Smooth muscle cell (in vitro differentiated cells): ENCODE results near the gene ANKFY1. TPM values are rescaled to one million over a fixed set of nuclear protein-coding genes. Genes with fewer than 3 reads are reported as not detected.
A peak's percentile ranks its signal among the peaks of the same experiment; 100 is the strongest.

Experiments used
- DNase-seq: peaks from one replicate; lab custom pipeline; 2025; ENCODE audit not compliant: unreplicated experiment; lab: John Stamatoyannopoulos, UW
- H2AFZ ChIP-seq: fragments of 200-600 bp; sonication (generic); 2 replicates; pipeline ENCODE4 v1.6.0; 2016; ENCODE audit warnings: antibody characterized with exemption, low read depth, mild to moderate bottlenecking
- H3F3A ChIP-seq: fragments of 200-600 bp; sonication (generic); 2 replicates; pipeline ENCODE4 v1.6.0; 2017; ENCODE audit warnings: antibody characterized with exemption, low read depth
- H3K27ac ChIP-seq: fragments of 200-600 bp; sonication (generic); 2 replicates; pipeline ENCODE4 v1.5.1; 2016; ENCODE audit warnings: low read depth, mild to moderate bottlenecking
- H3K27me3 ChIP-seq: fragments of 200-600 bp; sonication (generic); 2 replicates; pipeline ENCODE4 v1.6.1; 2016; ENCODE audit warnings: low read depth, mild to moderate bottlenecking
- H3K36me3 ChIP-seq: fragments of 200-600 bp; sonication (generic); 2 replicates; pipeline ENCODE4 v1.5.1; 2016; ENCODE audit warnings: low read depth
- H3K4me1 ChIP-seq: fragments of 200-600 bp; sonication (generic); 2 replicates; pipeline ENCODE4 v1.5.1; 2016; ENCODE audit warnings: low read depth
- H3K4me2 ChIP-seq: fragments of 200-600 bp; sonication (generic); 2 replicates; pipeline ENCODE4 v1.6.0; 2016; ENCODE audit warnings: mild to moderate bottlenecking
- H3K4me3 ChIP-seq: fragments of 200-600 bp; sonication (generic); 2 replicates; pipeline ENCODE4 v1.5.1; 2016; ENCODE audit warnings: mild to moderate bottlenecking
- H3K79me2 ChIP-seq: fragments of 200-600 bp; sonication (generic); 2 replicates; pipeline ENCODE4 v1.6.0; 2016; ENCODE audit warnings: low read depth, mild to moderate bottlenecking
- H3K9ac ChIP-seq: fragments of 200-600 bp; sonication (generic); 2 replicates; pipeline ENCODE4 v1.6.0; 2016; ENCODE audit warnings: low read depth
- H3K9me3 ChIP-seq: fragments of 200-600 bp; sonication (generic); replicated peaks from 2 replicates; pipeline ENCODE4 v1.5.1; 2016; ENCODE audit warnings: low read depth
- H4K20me1 ChIP-seq: fragments of 200-600 bp; sonication (generic); 2 replicates; pipeline ENCODE4 v1.6.0; 2016; ENCODE audit warnings: low read depth
- WGBS: methylation state at CpG from one replicate; pipeline ENCODE4 v1.1.7; 2016; ENCODE audit warnings: low lambda C conversion rate; 5-methylcytosine and 5-hydroxymethylcytosine counted together
- polyA plus RNA-seq: library from polyadenylated mRNA; unstranded; fragments of >200 nt; fragmentation: Nextera tagmentation; extraction: Ambion mirVana; gene quantifications from 2 replicates; pipeline ENCODE4 v1.2.1, GENCODE V29; 2016
- total RNA-seq: library from RNA; depleted of rRNA; stranded (reverse); fragments of >200 nt; gene quantifications from 2 replicates; pipeline ENCODE4 v1.2.3, GENCODE V29; 2014
- TF ChIP-seq, protein P1 (sequence below): fragments of 200-600 bp; sonication (generic); IDR thresholded peaks from 2 replicates; pipeline ENCODE4 v1.5.1; 2017; ENCODE audit warnings: borderline replicate concordance, mild to moderate bottlenecking, antibody characterized with exemption; ENCODE audit not compliant: insufficient read depth, poor library complexity, severe bottlenecking

The ANKFY1 gene
- total and polyA plus RNA-seq, 2 experiments from 2014 or later, result 11.5 to 26.3 TPM

DNA sequence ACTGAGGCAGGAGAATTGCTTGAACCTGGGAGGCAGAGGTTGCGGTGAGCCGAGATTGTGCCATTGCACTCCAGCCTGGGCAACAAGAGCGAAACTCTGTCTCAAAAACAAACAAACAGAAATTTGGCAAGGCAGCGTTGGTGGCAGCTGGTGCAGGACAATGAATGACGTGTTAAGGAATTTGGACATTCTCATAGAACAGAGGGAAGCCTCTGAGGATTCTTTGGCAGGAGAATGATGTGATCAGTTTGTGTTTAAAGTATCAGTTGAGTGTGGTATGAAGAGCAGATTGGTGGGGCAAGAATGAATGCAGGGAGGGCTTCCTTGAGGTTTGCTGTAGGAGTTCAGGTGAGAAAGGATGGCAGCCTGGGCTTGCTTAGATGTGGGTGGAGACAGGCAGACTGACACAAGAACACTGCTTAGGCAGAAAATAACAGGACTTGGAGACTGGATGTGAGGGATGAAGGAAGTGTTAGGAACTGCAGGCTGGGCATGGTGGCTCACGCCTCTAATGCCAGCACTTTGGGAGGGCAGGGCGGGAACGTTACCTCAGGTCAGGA, 115.9 kb downstream of the ANKFY1 start:
- H3K9ac ChIP-seq, result no peak overlapping the region
- no peak overlapping the region for H3K27ac ChIP-seq
- TF ChIP-seq, protein P1, sequence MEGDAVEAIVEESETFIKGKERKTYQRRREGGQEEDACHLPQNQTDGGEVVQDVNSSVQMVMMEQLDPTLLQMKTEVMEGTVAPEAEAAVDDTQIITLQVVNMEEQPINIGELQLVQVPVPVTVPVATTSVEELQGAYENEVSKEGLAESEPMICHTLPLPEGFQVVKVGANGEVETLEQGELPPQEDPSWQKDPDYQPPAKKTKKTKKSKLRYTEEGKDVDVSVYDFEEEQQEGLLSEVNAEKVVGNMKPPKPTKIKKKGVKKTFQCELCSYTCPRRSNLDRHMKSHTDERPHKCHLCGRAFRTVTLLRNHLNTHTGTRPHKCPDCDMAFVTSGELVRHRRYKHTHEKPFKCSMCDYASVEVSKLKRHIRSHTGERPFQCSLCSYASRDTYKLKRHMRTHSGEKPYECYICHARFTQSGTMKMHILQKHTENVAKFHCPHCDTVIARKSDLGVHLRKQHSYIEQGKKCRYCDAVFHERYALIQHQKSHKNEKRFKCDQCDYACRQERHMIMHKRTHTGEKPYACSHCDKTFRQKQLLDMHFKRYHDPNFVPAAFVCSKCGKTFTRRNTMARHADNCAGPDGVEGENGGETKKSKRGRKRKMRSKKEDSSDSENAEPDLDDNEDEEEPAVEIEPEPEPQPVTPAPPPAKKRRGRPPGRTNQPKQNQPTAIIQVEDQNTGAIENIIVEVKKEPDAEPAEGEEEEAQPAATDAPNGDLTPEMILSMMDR, result no peak
- H3K79me2 ChIP-seq, result peaks cover 3% of the 10 kb centered on the region
- no peaks in the 10 kb centered on the region for H3K36me3 ChIP-seq
- peaks cover 5% of the 10 kb centered on the region for H3F3A ChIP-seq
- peaks cover 4% of the 10 kb centered on the region for H3K4me1 ChIP-seq
- H3K4me2 ChIP-seq, result no peak overlapping the region
- H3K27me3 ChIP-seq, result no peaks in the 10 kb centered on the region
- DNase-seq, result no peak
- H3K9me3 ChIP-seq, result no peaks in the 10 kb centered on the region
- 93% methylated on average over 8 of the region's 8 CpGs for WGBS
- H2AFZ ChIP-seq, result no peak overlapping the region
- no peak overlapping the region for H3K4me3 ChIP-seq
- no peaks in the 10 kb centered on the region for H4K20me1 ChIP-seq

DNA sequence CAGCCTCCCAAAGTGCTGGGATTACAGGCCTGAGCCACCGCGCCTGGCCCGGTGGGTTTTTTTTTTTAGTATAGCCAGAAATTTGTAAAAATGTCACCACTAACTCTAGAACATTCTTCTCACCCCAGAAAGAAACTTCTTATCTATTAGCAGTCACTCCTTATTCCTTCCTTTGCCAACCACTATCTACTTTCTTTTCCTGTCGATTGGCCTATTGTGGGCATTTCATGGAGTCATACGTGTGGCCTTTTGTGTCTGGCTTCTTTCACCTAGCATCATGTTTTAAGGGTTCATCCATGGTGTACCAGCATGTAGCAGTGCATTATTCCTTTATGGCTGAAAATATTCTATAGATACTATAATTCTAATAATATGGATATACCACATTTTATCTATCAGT, 117.1 kb downstream of the ANKFY1 start:
- Histone ChIP-seq H3K4me2 (no peak overlapping the region), H2AFZ (no peak overlapping the region), H3K9ac (no peak overlapping the region), H3K79me2 (peaks cover 11% of the 10 kb centered on the region), H3F3A (peaks cover 5% of the 10 kb centered on the region), H3K4me1 (peaks cover 8% of the 10 kb centered on the region), H3K36me3 (no peaks in the 10 kb centered on the region), H3K27me3 (no peaks in the 10 kb centered on the region), H3K9me3 (no peaks in the 10 kb centered on the region), H3K4me3 (no peak overlapping the region), H4K20me1 (peaks cover 7% of the 10 kb centered on the region), H3K27ac (no peak overlapping the region)
- no peak for DNase-seq
- WGBS, result 78% methylated on average over 5 of the region's 5 CpGs
- TF ChIP-seq, protein P1, result no peak

DNA sequence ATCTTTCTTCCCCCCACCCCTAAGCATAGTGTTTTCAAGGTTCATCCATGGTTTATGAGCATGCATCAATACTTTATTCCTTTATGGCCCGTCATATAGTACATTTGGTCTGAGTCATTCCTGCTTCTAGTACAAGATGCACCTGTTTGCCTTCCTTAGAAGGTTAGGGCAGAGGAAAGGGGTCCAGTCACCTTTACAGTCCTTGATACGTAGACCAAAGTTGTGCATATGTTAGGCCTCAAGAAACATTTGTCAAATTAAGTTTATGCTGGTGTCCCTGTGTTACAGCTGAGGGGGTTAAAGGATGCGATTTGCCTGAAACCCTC, 119.4 kb downstream of the ANKFY1 start:
- TF ChIP-seq, protein P1, result no peak
- 87% methylated on average over 3 of the region's 3 CpGs for WGBS
- peak overlapping the region; percentile 90 for H3K9ac ChIP-seq
- no peaks in the 10 kb centered on the region for H3K27me3 ChIP-seq
- peaks cover 32% of the 10 kb centered on the region for H3K79me2 ChIP-seq
- H3K4me2 ChIP-seq, result peak overlapping the region; percentile 87
- no peak for DNase-seq
- peaks cover 5% of the 10 kb centered on the region for H3F3A ChIP-seq
- peaks cover 28% of the 10 kb centered on the region for H4K20me1 ChIP-seq
- H3K36me3 ChIP-seq, result no peaks in the 10 kb centered on the region
- no peak overlapping the region for H2AFZ ChIP-seq
- H3K27ac ChIP-seq, result peak overlapping the region; percentile 96
- H3K9me3 ChIP-seq, result no peaks in the 10 kb centered on the region
- peak overlapping the region; percentile 71 for H3K4me3 ChIP-seq
- H3K4me1 ChIP-seq, result peaks cover 13% of the 10 kb centered on the region

DNA sequence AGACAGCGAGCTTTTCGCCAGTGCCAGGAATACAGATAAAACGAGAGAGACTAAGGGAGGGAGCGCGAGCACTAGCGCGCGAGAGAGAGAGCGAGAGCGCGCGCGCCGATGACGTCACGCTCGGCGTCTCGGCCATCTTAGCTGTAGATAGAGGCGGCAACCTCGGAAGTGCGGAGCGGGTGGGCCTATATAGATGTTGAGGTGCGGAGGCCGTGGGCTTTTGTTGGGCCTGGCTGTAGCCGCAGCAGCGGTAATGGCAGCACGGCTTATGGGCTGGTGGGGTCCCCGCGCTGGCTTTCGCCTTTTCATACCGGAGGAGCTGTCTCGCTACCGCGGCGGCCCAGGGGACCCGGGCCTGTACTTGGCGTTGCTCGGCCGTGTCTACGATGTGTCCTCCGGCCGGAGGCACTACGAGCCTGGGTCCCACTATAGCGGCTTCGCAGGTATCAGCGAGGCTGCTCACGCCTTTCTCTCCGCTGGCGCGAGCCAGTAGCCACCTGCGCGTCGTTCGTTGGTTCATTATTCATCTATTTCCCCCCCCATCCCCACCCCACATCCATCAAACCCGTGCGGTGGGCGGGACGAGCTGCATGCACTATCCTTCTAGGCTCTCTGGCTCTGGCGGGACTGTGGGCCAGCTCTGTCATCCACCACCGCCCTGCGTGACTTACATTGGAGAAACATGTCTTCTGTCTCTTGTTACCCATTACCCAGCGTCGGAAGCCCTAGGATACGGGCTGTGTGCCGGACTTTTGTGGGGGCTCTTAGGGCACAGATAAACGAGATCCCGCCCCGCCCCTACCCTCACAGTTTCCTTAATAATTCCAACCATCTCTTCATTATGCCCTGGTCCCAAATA, 120.0 kb downstream of the ANKFY1 start:
- H3K27ac ChIP-seq, result peak overlapping the region; percentile 96
- H3K4me3 ChIP-seq, result peak overlapping the region; percentile 71
- TF ChIP-seq, protein P1, result no peak
- H3K4me2 ChIP-seq, result peak overlapping the region; percentile 87
- DNase-seq, result peak; percentile 72
- peaks cover 5% of the 10 kb centered on the region for H3F3A ChIP-seq
- H4K20me1 ChIP-seq, result peaks cover 34% of the 10 kb centered on the region
- no peaks in the 10 kb centered on the region for H3K36me3 ChIP-seq
- no peaks in the 10 kb centered on the region for H3K27me3 ChIP-seq
- peaks cover 13% of the 10 kb centered on the region for H3K4me1 ChIP-seq
- H3K9me3 ChIP-seq, result no peaks in the 10 kb centered on the region
- peaks cover 38% of the 10 kb centered on the region for H3K79me2 ChIP-seq
- peak overlapping the region; percentile 22 for H2AFZ ChIP-seq
- peak overlapping the region; percentile 90 for H3K9ac ChIP-seq
- WGBS, result 4% methylated on average over 69 of the region's 69 CpGs
